AG09309 (cell line): ENCODE measurements around the gene SRPK1.
"Not testable (repeated sequence)": the region's sequence is repeated elsewhere in the genome, so short reads cannot be mapped to it uniquely, and the experiment has no call there.

Experiments used
- DNase-seq: peaks from one replicate; pipeline ENCODE4 v3.0.0-alpha.2; 2010; ENCODE audit warnings: low read depth
- H3K4me3 ChIP-seq: 2 replicates; pipeline ENCODE4 v1.5.1; 2011; ENCODE audit warnings: mild to moderate bottlenecking, low read depth, low read length, moderate library complexity; ENCODE audit not compliant: control insufficient read depth
- CTCF ChIP-seq: IDR thresholded peaks from 2 replicates; pipeline ENCODE4 v1.5.1; 2011; ENCODE audit warnings: mild to moderate bottlenecking, low read depth, low read length, inconsistent platforms; ENCODE audit not compliant: insufficient read depth, control insufficient read depth; ENCODE audit errors: missing control alignments

Gene SRPK1

DNA sequence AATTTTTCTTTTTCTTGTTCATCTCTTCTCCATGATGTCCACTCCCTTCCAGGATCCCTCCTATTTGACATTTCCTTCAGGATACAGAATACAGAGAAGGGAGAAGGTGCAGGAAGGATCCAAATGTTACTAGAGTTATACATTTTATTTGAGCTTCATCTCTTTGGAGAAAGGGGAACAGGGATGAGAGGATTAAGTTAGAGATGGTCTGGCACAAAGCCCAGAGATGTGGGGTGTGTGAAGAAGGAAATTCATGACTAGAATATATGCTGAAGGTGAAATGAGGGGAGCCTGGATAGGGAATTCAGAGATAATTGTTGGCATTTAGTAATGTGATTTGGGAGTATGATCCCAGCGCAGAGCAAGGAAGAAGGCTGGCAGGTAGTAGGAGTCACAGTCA is 22.5 kb upstream of the SRPK1 start:
- no peak for DNase-seq
- no peak for TF ChIP-seq CTCF
- H3K4me3 ChIP-seq: no peak overlapping the region

DNA sequence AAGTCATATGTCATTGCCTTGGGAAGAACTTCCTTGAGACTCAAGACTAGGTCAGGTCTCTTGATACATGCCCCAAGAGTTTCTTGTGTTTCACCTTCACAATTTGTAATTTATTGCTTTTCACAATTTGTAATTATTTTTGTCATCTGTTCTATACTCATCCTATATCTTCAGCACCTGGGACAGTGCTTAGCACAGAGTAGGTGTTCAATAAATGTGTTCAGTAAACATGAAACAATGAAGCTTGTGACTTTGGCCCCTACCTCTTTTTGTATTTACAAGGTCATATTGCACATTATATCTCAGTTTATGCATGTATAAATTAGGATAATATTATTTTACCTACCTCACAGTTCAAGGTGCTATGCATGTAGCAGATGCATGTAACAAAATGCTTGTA is 21.5 kb upstream of the SRPK1 start:
- DNase-seq: no peak
- no peak for TF ChIP-seq CTCF
- H3K4me3 ChIP-seq: no peak overlapping the region

DNA sequence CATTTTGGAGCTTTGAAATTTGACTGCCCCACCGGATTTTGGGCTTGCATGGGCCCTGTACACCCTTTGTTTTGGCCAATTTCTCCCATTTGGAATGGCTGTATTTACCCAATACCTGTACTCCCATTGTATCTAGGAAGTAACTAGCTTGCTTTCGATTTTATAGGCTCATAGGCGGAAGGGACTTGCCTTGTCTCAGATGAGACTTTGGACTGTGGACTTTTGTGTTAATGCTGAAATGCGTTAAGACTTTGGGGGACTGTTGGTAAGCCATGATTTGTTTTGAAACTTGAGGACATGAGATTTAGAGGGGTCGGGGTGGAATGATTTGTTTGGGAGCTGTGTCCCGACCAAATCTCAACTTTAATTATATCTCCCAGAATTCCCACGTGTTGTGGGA is 20.3 kb upstream of the SRPK1 start:
- not testable (repeated sequence) for H3K4me3 ChIP-seq, DNase-seq

GRCh38 chr6:35940014-35940413 is 19.1 kb upstream of the SRPK1 start:
- DNase-seq, H3K4me3 ChIP-seq: not testable (repeated sequence)

DNA sequence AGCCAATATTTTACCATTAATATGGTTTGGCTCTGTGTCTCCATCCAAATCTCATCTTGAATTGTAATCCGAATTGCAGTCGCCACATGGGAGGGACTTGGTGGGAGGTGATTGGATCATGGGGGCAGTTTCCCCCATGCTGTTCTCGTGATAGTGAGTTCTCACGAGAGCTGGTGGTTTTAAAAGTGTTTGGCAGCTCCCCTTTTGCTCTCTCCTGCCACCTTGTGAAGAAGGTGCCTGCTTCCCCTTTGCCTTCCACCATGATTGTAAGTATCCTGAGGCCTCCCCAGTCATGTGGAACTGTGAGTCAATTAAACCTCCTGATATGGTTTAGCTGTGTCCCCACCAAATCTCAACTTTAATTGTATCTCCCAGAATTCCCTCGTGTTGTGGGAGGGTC is 18.4 kb upstream of the SRPK1 start:
- DNase-seq, H3K4me3 ChIP-seq: not testable (repeated sequence)

GRCh38 chr6:35936681-35937359 is 15.9 kb upstream of the SRPK1 start:
- H3K4me3 ChIP-seq: no peak overlapping the region
- no peak for TF ChIP-seq CTCF
- DNase-seq: no peak

DNA sequence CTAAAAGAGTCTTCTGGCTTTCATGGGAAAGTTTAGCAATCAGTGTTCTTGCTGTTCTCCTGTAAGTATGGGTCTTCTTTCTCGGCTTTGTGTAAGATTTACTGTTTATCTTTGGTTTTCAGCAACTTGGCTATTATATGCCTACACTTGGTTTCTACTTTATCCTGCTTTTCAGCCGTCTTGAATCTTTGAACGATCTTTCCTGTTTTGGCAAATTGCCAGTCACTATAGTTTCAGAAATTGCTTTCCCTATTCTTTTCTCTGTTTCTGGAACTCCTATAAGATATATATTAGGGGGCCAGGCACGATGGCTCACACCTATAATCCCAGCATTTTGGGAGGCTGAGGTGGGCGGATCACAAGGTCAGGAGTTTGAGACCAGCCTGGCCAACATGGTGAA is 14.6 kb upstream of the SRPK1 start:
- DNase-seq: no peak
- H3K4me3 ChIP-seq: no peak overlapping the region
- no peak for TF ChIP-seq CTCF

- no peak overlapping the region for H3K4me3 ChIP-seq
- no peak for TF ChIP-seq CTCF
Observed at GRCh38 chr6:35933844-35934243, 12.9 kb upstream of the SRPK1 start.

DNA sequence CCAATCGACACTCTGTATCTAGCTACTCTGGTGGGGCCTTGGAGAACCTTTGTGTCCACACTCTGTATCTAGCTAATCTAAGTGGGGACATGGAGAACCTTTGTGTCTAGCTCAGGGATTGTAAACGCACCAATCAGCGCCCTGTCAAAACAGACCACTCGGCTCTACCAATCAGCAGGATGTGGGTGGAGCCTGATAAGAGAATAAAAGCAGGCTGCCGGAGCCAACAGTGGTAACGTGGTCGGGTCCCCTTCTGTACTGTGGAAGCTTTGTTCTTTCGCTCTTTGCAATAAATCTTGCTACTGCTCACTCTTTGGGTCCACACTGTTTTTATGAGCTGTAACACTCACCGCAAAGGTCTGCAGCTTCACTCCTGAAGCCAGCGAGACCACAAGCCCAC is 11.0 kb upstream of the SRPK1 start:
- DNase-seq, H3K4me3 ChIP-seq: not testable (repeated sequence)

More at GRCh38 chr6:35933844-35934243, 12.9 kb upstream of the SRPK1 start:
- DNase-seq: no peak
